ENCODE measurements around the gene A3GALT2.

GRCh38 chr1:33346533-33346926, 25.6 kb upstream of the A3GALT2 start:
- TF ChIP-seq TAF1 (IDR thresholded peaks at IDR 0.05; ENCODE audit: borderline replicate concordance, insufficient read depth, low read length) = no peak
- TF ChIP-seq REST (IDR thresholded peaks at IDR 0.05; ENCODE audit: insufficient read depth in 1 of 2, low read depth in 2 of 2, low read length in 2 of 2) = no peak
